PFSK-1 (cell line): ENCODE results near the gene CENPS.

Experiments used
- FOXP2 ChIP-seq: optimal IDR thresholded peaks from 2 replicates; pipeline ENCODE3; 2011; ENCODE audit warnings: borderline replicate concordance, control low read depth, inconsistent platforms; ENCODE audit not compliant: insufficient read depth; ENCODE audit errors: extremely low read length, extremely low read depth
- POLR2AphosphoS5 ChIP-seq: IDR thresholded peaks from 2 replicates; pipeline ENCODE4 v1.6.1; 2012; ENCODE audit warnings: low read depth, mild to moderate bottlenecking, control low read depth, low read length, moderate library complexity
- REST ChIP-seq, 2 experiments: IDR thresholded peaks; 2 replicates each; pipeline versions ENCODE4 v1.6.1 to v1.8.0; 2011 to 2012; ENCODE audit warnings: low read depth in 2 of 2, low read length in 2 of 2, control low read depth in 1 of 2, inconsistent platforms in 1 of 2, mild to moderate bottlenecking in 1 of 2, moderate library complexity in 1 of 2; ENCODE audit not compliant: insufficient read depth in 1 of 2
- TAF1 ChIP-seq: IDR thresholded peaks from 2 replicates; pipeline ENCODE4 v1.6.1; 2012; ENCODE audit warnings: low read length, control low read depth, borderline replicate concordance; ENCODE audit not compliant: insufficient read depth

DNA sequence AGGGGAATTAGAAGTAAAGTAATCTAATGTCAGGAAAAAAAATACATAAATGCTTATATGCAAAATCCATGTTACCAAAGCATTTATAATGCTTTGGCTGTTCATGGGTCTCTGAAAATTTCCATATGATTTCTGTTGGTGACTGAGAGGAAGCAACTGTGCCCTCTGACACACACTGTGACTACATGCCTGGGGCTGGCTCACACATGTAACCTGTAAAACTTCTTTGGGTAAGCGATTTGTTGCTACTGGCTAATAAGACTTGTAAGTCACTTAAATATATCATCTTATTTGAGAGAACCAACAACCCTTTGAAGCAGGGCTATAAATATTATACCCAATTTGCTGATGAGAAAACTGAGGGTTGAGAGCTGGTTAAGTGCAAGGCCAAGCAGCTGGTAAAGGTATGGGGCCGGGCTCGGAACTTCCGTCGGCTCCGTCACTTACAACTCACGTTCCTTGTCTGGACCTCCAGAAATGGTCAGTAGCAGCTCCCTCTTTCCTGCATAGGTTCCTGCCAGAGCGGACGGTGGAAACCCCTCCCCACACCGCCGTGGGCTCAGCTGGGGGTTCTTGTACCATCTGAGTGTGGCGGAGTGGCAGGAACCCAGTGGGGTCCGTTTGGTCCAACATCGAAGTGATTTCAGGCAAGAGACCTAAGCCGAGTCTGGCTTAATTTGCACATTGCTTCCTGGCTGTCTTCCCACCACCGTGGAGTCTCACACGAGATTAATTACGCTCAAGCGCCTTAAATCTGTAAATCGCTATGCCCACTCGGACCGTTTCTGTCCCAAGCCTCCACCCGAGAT lies 41.4 kb downstream of the CENPS start:
- TF ChIP-seq POLR2AphosphoS5 (no peak), TAF1 (no peak), REST (IDR thresholded peaks at IDR 0.05; ENCODE audit: insufficient read depth in 1 of 2, low read depth in 2 of 2, low read length in 2 of 2) (no peak), FOXP2 (no peak)
